Large intestine (tissue), 3 donors: Measurements from ENCODE around the gene ENOX2. TPM values are rescaled to one million over a fixed set of nuclear protein-coding genes. Genes with fewer than 3 reads are reported as not detected.
A peak's percentile ranks its signal among the peaks of the same experiment; 100 is the strongest.
"Not testable (repeated sequence)": the region's sequence is repeated elsewhere in the genome, so short reads cannot be mapped to it uniquely, and the experiment has no call there.

Experiments
- DNase-seq, 2 donors: peaks; one replicate each; pipeline versions ENCODE4 v3.0.0 to v3.0.0-alpha.2; 2013
- H3K27ac ChIP-seq: one replicate; pipeline ENCODE4 v1.5.1; 2013; ENCODE audit warnings: low read length
- H3K27me3 ChIP-seq: 2 replicates; pipeline ENCODE4 v1.6.1; 2013; ENCODE audit warnings: low read length; ENCODE audit not compliant: control insufficient read depth, insufficient read depth
- H3K36me3 ChIP-seq: 2 replicates; pipeline ENCODE4 v1.6.1; 2013; ENCODE audit warnings: low read length; ENCODE audit not compliant: control insufficient read depth, insufficient read depth
- H3K4me1 ChIP-seq: one replicate; pipeline ENCODE4 v1.6.1; 2013; ENCODE audit warnings: low read length; ENCODE audit not compliant: control insufficient read depth, insufficient read depth
- H3K4me3 ChIP-seq: one replicate; pipeline ENCODE4 v1.5.1; 2013; ENCODE audit warnings: low read length
- H3K9me3 ChIP-seq: one replicate; pipeline ENCODE4 v1.6.1; 2013; ENCODE audit warnings: mild to moderate bottlenecking, low read depth, low read length, moderate library complexity; ENCODE audit not compliant: control insufficient read depth
- WGBS: methylation state at CpG from one replicate; pipeline ENCODE4 v1.1.5; 2013; ENCODE audit warnings: low lambda C conversion rate; ENCODE audit not compliant: insufficient coverage; 5-methylcytosine and 5-hydroxymethylcytosine counted together
- polyA plus RNA-seq: library from polyadenylated mRNA; unstranded; fragments of 120-200 nt; gene quantifications from one replicate; pipeline ENCODE4 v1.2.1, GENCODE V29; 2013

The ENOX2 gene
- polyA plus RNA-seq, 1 donor, result 15.4 TPM

DNA sequence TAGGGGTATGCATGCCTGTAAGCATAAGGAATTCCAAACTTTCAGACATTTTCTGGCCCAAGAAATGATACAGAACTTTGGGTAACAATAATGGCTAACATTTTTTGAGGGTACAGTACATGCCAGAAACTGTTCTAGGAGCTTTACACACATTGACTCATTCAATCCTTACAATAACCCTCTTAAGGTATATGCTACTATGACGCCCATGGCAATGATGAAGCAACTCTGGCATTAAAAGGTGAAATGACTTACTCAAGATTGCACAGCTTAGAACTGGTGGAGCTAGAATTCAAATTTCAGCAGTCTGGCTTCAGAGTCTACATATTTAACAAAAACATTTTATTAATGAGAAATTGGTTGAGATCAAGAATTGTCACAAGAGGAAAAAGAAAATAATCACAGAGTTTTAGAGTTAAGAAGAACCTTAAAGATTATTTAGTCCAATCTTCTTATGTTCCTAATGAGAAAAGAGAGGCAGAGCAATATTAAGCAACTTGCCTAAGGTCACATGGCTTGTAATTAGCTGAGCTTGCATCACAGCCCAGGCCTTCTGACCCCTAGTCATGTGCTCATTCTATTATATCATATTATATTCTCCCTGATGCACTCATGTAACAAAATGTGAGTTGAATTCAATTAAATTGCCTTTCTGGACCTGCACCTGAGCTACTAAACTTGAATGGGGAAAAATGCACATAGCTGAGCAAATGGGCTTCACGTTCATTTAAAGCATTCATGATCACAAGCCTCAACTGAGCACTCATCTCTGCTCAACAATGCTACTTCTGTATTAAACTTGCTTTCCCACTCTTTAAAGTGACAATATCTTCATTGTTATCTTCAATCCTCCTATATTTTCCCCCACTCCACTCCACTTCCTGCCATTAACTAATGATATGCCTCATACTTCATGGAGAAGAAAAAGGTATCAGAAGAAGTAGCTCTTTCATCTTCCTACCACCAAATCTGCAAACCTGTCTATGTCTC lies 73.2 kb downstream of the ENOX2 start:
- Histone ChIP-seq H3K36me3 (no peaks in the 10 kb centered on the region), H3K4me1 (no peaks in the 10 kb centered on the region), H3K9me3 (no peaks in the 10 kb centered on the region), H3K27me3 (no peaks in the 10 kb centered on the region), H3K27ac (no peak overlapping the region), H3K4me3 (no peak overlapping the region)
- peak in 1 of 2 donors; percentile 22 for DNase-seq
- no CpG with 5 or more reads among the region's 2 CpGs for WGBS

DNA sequence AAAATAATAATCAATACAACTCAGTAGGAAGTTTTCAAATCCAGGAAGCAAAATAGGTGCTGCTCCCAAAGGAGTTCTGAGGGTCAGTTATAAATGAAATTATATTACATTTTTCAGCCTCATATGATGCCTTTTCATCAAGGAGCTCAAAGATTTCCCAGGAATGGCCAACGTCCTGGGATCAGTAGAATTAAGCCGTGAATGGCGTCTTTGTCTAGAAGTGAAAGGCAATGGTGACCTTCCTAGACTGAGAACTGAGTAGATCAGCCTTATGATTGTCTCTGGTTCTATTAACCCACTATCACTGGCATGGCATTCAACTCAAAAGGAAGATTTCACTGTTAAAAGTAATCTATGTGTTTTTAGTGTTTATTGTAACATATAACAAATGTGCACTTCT lies 74.4 kb downstream of the ENOX2 start:
- Histone ChIP-seq H3K27me3 (no peaks in the 10 kb centered on the region), H3K4me1 (no peaks in the 10 kb centered on the region), H3K36me3 (no peaks in the 10 kb centered on the region), H3K27ac (no peak overlapping the region), H3K4me3 (no peak overlapping the region), H3K9me3 (no peaks in the 10 kb centered on the region)
- DNase-seq, result no peak
- WGBS, result no CpG with 5 or more reads among the region's 3 CpGs

DNA sequence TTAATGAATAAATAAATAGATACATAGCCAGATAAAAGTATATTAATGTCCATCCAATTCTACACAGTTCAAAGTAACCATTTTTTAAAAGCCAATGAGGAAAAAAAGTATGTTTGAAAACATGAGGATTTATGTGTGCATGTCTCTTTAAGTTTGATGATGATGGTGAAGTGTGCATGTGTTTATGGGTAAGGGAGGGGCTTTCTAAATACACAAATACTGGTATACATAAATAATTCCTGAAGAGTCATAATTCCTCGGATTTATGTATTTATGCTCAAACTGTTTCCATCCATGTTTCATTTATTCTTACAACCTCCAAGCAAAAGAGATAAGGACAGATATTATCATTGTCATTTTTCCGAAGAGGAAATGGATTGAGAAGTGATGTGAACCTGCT lies 75.4 kb downstream of the ENOX2 start:
- Histone ChIP-seq H3K4me1 (no peaks in the 10 kb centered on the region), H3K27me3 (no peaks in the 10 kb centered on the region), H3K36me3 (no peaks in the 10 kb centered on the region), H3K4me3 (no peak overlapping the region), H3K9me3 (no peaks in the 10 kb centered on the region), H3K27ac (no peak overlapping the region)
- no CpG with 5 or more reads among the region's 2 CpGs for WGBS
- no peak for DNase-seq

DNA sequence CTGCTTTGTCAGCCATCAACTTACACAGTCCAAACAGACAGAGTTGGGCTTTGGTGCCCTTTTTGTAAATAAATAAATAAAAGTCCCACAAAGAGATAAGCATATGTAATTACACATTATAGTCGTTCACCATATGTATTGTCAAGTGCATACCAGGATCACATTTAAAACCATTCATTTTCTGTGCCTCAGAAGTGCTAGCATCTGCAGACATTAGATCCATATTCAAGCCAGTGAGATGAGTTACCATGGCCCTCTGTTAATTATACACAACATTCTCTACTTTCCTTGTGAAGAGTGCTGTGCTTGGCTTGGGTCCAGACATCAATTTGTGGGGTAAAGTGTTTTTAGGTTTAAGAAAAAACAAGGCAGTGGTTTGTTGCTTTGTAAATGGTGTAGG lies 76.8 kb downstream of the ENOX2 start:
- Histone ChIP-seq H3K27ac (no peak overlapping the region), H3K27me3 (no peaks in the 10 kb centered on the region), H3K36me3 (no peaks in the 10 kb centered on the region), H3K4me3 (no peak overlapping the region), H3K4me1 (no peaks in the 10 kb centered on the region), H3K9me3 (no peaks in the 10 kb centered on the region)
- WGBS, result no CpG with 5 or more reads among the region's 1 CpG
- DNase-seq, result no peak

DNA sequence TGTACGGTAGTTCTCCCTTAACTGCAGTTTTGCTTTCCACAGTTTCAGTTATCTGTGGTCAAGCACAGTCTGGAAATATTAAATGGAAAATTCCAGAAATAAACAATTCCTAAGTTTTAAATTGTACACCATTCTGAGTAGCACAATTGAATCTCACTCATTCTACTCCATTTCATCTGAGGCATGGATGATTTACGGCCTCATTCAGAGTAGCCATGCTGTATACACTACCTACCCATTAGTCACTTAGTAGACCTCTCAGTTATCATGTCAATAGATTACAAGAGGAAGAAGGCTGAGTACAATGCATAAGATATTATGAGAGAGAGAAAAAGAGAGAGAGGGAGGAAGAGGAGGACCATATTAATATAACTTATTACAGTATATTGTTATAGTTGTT lies 77.5 kb downstream of the ENOX2 start:
- no peak for DNase-seq
- WGBS, result no CpG with 5 or more reads among the region's 2 CpGs
- H3K36me3 ChIP-seq, result no peaks in the 10 kb centered on the region
- H3K9me3 ChIP-seq, result no peaks in the 10 kb centered on the region
- H3K4me1 ChIP-seq, result no peaks in the 10 kb centered on the region
- no peak overlapping the region for H3K4me3 ChIP-seq
- no peaks in the 10 kb centered on the region for H3K27me3 ChIP-seq
- H3K27ac ChIP-seq, result no peak overlapping the region

DNA sequence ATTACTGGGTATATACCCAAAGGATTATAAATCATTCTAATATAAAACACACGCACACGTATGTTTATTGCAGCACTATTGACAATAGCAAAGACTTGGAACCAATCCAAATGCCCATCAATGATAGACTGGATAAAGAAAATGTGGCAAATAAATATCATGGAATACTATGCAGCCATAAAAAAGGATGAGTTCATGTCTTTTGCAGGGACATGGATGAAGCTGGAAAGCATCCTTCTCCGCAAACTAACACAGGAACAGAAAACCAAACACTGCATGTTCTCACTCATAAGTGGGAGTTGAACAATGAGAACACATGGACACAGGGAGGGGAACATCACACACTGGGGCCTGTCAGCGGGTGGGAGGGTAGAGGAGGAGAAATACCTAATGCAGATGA lies 83.6 kb downstream of the ENOX2 start:
- not testable (repeated sequence) for H3K36me3 ChIP-seq, H3K4me3 ChIP-seq, H3K27ac ChIP-seq, H3K4me1 ChIP-seq, DNase-seq, H3K9me3 ChIP-seq, H3K27me3 ChIP-seq
- no CpG with 5 or more reads among the region's 4 CpGs for WGBS

DNA sequence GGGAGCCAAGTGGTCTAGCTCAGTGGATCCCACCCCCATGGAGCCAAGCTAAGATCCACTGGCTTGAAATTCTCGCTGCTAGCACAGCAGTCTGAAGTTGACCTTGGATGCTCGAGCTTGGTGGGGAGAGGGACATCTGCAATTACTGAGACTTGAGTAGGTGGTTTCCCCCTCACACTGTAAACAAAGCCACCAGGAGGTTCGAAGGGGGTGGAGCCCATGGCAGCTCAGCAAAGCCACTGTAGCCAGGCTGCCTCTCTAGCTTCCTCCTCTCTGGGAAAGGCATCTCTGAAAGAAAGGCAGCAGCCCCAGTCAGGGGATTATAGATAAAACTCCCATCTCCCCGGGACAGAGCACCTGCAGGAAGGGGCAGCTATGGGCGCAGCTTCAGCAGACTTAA lies 89.1 kb downstream of the ENOX2 start:
- not testable (repeated sequence) for H3K36me3 ChIP-seq, H3K4me3 ChIP-seq, H3K4me1 ChIP-seq, H3K9me3 ChIP-seq, H3K27ac ChIP-seq, DNase-seq, H3K27me3 ChIP-seq
- WGBS, result no CpG with 5 or more reads among the region's 5 CpGs

DNA sequence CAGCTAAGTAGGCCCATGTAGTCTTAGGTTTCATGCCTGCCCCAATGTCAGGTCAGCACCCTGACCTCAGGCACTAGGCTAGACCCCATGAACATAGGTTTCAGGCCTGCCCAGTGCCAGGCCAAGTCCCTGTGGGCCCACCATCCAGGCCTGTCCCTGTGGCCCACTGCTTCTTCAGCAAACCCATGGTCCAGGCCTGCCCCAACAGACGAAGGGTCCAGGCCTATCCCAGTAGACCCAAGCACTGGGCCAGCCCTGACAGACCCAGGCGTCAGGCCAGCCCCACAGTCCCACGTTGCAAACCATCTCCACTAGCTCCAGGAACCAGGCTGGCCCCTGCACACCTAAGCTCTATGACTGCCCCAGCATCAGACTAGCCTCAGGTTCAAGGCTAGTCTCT lies 92.4 kb downstream of the ENOX2 start:
- Histone ChIP-seq H3K4me3 (no peak overlapping the region), H3K27ac (no peak overlapping the region), H3K4me1 (no peaks in the 10 kb centered on the region), H3K36me3 (no peaks in the 10 kb centered on the region), H3K9me3 (peaks cover 3% of the 10 kb centered on the region), H3K27me3 (no peaks in the 10 kb centered on the region)
- no peak for DNase-seq
- no CpG with 5 or more reads among the region's 3 CpGs for WGBS

DNA sequence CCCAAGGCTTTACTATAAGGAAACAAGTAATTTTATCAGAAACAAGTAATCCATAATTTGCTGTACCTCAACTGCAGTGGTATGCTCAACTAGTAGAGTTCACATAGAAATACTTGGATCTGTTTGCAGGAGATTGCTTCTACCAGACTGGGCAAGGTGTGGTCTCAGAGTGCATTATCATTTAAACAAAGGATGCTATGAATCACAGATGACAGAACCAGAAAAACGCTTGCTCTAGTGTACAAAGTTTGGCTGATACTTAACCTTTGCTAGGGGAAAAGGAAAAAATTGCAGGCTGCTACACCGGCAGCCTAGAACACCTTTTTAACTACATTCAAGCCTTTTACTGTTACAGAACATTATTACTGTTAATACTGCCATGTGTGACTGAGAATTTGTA lies 97.1 kb downstream of the ENOX2 start:
- DNase-seq, result no peak
- no peaks in the 10 kb centered on the region for H3K27me3 ChIP-seq
- no peaks in the 10 kb centered on the region for H3K9me3 ChIP-seq
- no peaks in the 10 kb centered on the region for H3K36me3 ChIP-seq
- WGBS, result 60% methylated on average over 1 of the region's 2 CpGs
- no peak overlapping the region for H3K27ac ChIP-seq
- no peaks in the 10 kb centered on the region for H3K4me1 ChIP-seq
- H3K4me3 ChIP-seq, result no peak overlapping the region

DNA sequence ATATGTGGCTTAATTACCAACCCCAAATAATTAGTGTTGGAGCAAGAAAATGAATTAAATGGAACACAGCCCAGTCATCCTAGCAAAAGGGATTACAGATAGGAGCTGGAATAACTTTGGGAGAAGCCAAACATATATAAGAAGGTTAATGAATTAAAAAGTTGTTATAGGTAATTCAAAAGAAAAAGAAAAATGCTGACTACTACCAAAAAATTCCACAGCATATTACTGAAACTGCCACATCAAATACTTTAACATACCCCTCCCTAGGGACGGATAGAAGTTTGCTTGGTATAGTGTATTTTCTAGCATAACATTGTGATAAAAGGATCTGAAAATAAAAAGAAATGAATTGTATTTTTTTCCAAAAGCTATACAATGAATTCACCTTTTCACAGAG lies 99.5 kb downstream of the ENOX2 start:
- no peak overlapping the region for H3K27ac ChIP-seq
- no peaks in the 10 kb centered on the region for H3K4me1 ChIP-seq
- no peaks in the 10 kb centered on the region for H3K9me3 ChIP-seq
- WGBS, result 100% methylated on average over 1 of the region's 1 CpG
- no peak for DNase-seq
- H3K27me3 ChIP-seq, result no peaks in the 10 kb centered on the region
- H3K36me3 ChIP-seq, result no peaks in the 10 kb centered on the region
- H3K4me3 ChIP-seq, result no peak overlapping the region

DNA sequence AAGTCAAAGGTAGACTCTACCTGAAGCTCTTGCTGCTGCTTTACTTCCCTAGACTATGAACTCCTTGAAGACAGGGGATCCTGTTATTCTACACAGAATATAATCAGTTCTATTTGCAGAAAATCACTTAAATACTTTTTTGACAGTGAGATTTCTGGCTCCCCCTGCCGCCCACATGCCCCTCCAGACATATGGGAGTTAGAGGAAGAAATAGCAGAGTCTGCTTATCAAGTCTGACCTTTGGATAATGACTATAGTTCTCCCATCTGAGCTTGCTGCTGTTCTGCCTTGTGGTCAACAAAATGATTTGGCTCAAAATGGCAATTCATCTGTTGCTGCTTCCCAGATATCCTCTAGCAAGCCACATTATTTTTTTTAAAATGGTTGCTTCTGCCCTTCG lies 101.1 kb downstream of the ENOX2 start:
- peak in 1 of 2 donors; percentile 17 for DNase-seq
- Histone ChIP-seq H3K9me3 (no peaks in the 10 kb centered on the region), H3K27ac (no peak overlapping the region), H3K27me3 (no peaks in the 10 kb centered on the region), H3K36me3 (no peaks in the 10 kb centered on the region), H3K4me1 (no peaks in the 10 kb centered on the region), H3K4me3 (no peak overlapping the region)
- WGBS, result no CpG with 5 or more reads among the region's 2 CpGs
